Measurements from ENCODE around the gene SDS.

SDS gene

DNA sequence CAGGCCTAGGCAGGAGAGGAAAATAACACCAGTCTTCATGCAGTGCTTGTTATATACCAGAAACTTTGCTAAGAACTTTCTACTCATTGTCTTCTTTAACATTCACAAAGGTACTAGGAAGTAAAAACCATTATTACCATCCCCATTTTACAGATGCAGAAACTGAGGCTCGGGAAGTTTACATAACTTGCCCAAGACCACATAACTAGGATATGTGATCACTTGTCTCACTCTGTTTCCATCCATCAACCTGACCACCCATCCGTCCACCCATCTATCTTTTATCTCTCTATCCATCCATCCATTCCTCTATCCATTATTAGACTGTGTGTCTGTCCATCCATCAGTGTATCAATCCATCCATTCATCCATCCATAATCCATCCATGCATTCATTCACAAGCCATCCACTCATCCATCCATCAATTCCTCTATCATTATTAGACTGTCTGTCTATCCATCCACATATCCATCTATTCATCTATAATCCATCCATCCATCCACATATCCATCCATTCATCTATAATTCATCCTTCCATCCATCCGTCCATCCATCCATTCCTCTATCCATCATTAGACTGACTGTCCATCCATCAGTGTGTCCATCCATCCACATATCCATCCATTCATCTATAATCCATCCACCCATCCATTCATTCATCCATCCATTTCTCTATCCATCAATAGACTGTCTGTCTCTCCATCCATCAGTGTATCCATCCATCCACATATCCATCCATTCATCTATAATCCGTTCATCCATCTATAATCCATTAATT lies 35.0 kb upstream of the SDS start:
- no peaks in the 10 kb centered on the region for H3K9me3 ChIP-seq (replicated peaks; ENCODE audit: insufficient read depth, low read length)
- no peak overlapping the region for H3K27ac ChIP-seq (ENCODE audit: low read length)
- no peaks in the 10 kb centered on the region for H3F3A ChIP-seq (ENCODE audit: insufficient read depth, low read length)
- no peaks in the 10 kb centered on the region for H3K79me2 ChIP-seq (ENCODE audit: low read length)
- H3K9me2 ChIP-seq (replicated peaks; ENCODE audit: insufficient read depth, low read length), result no peaks in the 10 kb centered on the region
- no peaks in the 10 kb centered on the region for H3K4me1 ChIP-seq (ENCODE audit: low read length)
- no peaks in the 10 kb centered on the region for H3K36me3 ChIP-seq (replicated peaks; ENCODE audit: insufficient read depth, low read length)
- DNase-seq, result no peak
- TF ChIP-seq EZH2 (optimal IDR thresholded peaks at IDR 0.05; ENCODE audit: low read depth, low read length) (no peak), EZH2phosphoT487 (IDR thresholded peaks at IDR 0.05; ENCODE audit: low read length) (no peak)
- TF ChIP-seq, protein P1, sequence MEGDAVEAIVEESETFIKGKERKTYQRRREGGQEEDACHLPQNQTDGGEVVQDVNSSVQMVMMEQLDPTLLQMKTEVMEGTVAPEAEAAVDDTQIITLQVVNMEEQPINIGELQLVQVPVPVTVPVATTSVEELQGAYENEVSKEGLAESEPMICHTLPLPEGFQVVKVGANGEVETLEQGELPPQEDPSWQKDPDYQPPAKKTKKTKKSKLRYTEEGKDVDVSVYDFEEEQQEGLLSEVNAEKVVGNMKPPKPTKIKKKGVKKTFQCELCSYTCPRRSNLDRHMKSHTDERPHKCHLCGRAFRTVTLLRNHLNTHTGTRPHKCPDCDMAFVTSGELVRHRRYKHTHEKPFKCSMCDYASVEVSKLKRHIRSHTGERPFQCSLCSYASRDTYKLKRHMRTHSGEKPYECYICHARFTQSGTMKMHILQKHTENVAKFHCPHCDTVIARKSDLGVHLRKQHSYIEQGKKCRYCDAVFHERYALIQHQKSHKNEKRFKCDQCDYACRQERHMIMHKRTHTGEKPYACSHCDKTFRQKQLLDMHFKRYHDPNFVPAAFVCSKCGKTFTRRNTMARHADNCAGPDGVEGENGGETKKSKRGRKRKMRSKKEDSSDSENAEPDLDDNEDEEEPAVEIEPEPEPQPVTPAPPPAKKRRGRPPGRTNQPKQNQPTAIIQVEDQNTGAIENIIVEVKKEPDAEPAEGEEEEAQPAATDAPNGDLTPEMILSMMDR (IDR thresholded peaks at IDR 0.05; ENCODE audit: low read length), result no peak
- no peak overlapping the region for H3K4me3 ChIP-seq (ENCODE audit: low read length)
- no peak overlapping the region for H3K4me2 ChIP-seq (ENCODE audit: low read depth, low read length)
- no peak overlapping the region for H2AFZ ChIP-seq (ENCODE audit: low read length)
- H4K20me1 ChIP-seq (ENCODE audit: insufficient read depth, low read length), result no peaks in the 10 kb centered on the region
- no peaks in the 10 kb centered on the region; the same call in 1 of the 2 replicates for H3K27me3 ChIP-seq (replicated peaks; ENCODE audit: insufficient read depth, low read length)
- no peak overlapping the region for H3K9ac ChIP-seq (ENCODE audit: low read length)

- no peak for DNase-seq
- H3K27me3 ChIP-seq (replicated peaks; ENCODE audit: insufficient read depth, low read length), result no peaks in the 10 kb centered on the region; the same call in 1 of the 2 replicates
- TF ChIP-seq EZH2phosphoT487 (IDR thresholded peaks at IDR 0.05; ENCODE audit: low read length) (no peak), EZH2 (optimal IDR thresholded peaks at IDR 0.05; ENCODE audit: low read depth, low read length) (no peak)
- TF ChIP-seq, protein P1 (IDR thresholded peaks at IDR 0.05; ENCODE audit: low read length), result no peak
- H3K9me3 ChIP-seq (replicated peaks; ENCODE audit: insufficient read depth, low read length), result no peaks in the 10 kb centered on the region
- no peak overlapping the region for H3K27ac ChIP-seq (ENCODE audit: low read length)
- no peaks in the 10 kb centered on the region for H4K20me1 ChIP-seq (ENCODE audit: insufficient read depth, low read length)
- H3K9ac ChIP-seq (ENCODE audit: low read length), result no peak overlapping the region
- H3K4me2 ChIP-seq (ENCODE audit: low read depth, low read length), result no peak overlapping the region
- no peaks in the 10 kb centered on the region for H3F3A ChIP-seq (ENCODE audit: insufficient read depth, low read length)
- H3K4me3 ChIP-seq (ENCODE audit: low read length), result no peak overlapping the region
- no peaks in the 10 kb centered on the region for H3K36me3 ChIP-seq (replicated peaks; ENCODE audit: insufficient read depth, low read length)
- H3K9me2 ChIP-seq (replicated peaks; ENCODE audit: insufficient read depth, low read length), result no peaks in the 10 kb centered on the region
- H2AFZ ChIP-seq (ENCODE audit: low read length), result no peak overlapping the region
- H3K4me1 ChIP-seq (ENCODE audit: low read length), result no peaks in the 10 kb centered on the region
- H3K79me2 ChIP-seq (ENCODE audit: low read length), result no peaks in the 10 kb centered on the region
Measured at GRCh38 chr12:113437729-113438100, 34.0 kb upstream of the SDS start.

DNA sequence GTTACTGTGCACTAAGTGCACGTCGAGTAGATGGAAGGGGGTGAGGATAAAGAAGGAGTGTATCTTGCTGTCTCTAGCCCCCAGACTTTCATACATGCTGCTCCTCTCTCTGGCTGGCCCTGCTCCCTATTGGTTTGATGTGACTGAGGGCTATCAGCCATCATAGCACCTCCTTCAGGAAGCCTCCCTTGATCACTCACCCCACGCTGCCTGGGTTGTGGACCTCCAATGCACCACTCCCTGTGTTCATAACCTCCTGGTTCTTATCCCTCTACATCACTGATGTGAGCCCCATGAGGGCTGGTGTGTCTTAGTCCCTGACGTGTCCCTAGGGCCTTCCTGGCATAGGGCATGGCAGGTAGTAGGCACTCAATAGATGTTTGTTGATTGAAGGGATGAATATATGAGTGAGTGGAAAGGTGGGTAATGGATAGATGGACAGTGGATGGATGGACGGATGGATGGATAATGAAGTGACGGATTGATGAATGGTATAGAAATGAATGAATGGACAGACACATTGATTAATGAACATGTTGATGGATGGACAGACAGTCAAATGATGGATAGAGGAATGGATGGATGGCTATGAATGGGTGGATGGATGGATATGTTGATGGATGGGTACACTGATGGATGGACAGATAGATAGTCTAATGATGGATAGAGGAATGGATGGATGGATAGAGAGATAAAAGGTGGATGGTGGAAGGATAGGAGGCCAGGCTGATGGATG lies 33.5 kb upstream of the SDS start:
- DNase-seq, result no peak
- no peaks in the 10 kb centered on the region for H3K4me1 ChIP-seq (ENCODE audit: low read length)

More for the DNA sequence above, 33.5 kb upstream of the SDS start:
- H3K27ac ChIP-seq (ENCODE audit: low read length), result no peak overlapping the region
- no peak overlapping the region for H3K9ac ChIP-seq (ENCODE audit: low read length)
- no peaks in the 10 kb centered on the region for H3K9me2 ChIP-seq (replicated peaks; ENCODE audit: insufficient read depth, low read length)
- TF ChIP-seq EZH2phosphoT487 (IDR thresholded peaks at IDR 0.05; ENCODE audit: low read length) (no peak), EZH2 (optimal IDR thresholded peaks at IDR 0.05; ENCODE audit: low read depth, low read length) (no peak)
- TF ChIP-seq, protein P1 (IDR thresholded peaks at IDR 0.05; ENCODE audit: low read length), result no peak
- no peak overlapping the region for H3K4me2 ChIP-seq (ENCODE audit: low read depth, low read length)
- no peaks in the 10 kb centered on the region for H3K79me2 ChIP-seq (ENCODE audit: low read length)
- H3K9me3 ChIP-seq (replicated peaks; ENCODE audit: insufficient read depth, low read length), result no peaks in the 10 kb centered on the region
- H3F3A ChIP-seq (ENCODE audit: insufficient read depth, low read length), result no peaks in the 10 kb centered on the region
- no peaks in the 10 kb centered on the region for H4K20me1 ChIP-seq (ENCODE audit: insufficient read depth, low read length)
- H2AFZ ChIP-seq (ENCODE audit: low read length), result no peak overlapping the region
- no peak overlapping the region for H3K4me3 ChIP-seq (ENCODE audit: low read length)
- no peaks in the 10 kb centered on the region; the same call in 1 of the 2 replicates for H3K27me3 ChIP-seq (replicated peaks; ENCODE audit: insufficient read depth, low read length)
- no peaks in the 10 kb centered on the region for H3K36me3 ChIP-seq (replicated peaks; ENCODE audit: insufficient read depth, low read length)

Data from MM.1S (cell line).